Fibroblast of skin of left biceps (primary cell): Measurements from ENCODE around the gene IFI6.

ENCODE experiments used
- DNase-seq, 2 experiments: peaks; one replicate each; pipeline ENCODE4 v3.0.0-alpha.2; 2013; ENCODE audit warnings: low read depth in 2 of 2

IFI6 gene

DNA sequence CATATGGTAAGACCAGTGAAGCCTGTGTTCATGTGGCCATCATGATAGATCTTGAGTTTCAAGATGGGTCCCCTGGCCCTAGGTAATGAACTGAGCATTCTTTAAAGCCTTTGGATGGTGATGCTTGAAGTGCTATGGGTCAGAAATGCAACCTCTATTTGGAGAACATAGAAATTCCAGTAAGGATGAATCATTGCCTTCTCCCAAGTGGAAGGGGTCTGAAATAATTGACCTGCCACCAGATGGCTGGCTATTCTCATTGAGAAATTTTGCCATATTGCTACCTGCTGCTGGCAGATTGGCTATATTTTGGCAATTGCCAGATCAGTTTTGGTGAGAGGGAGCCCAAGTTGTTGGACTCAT lies 739 bp upstream of the IFI6 start:
- no peak for DNase-seq

DNA sequence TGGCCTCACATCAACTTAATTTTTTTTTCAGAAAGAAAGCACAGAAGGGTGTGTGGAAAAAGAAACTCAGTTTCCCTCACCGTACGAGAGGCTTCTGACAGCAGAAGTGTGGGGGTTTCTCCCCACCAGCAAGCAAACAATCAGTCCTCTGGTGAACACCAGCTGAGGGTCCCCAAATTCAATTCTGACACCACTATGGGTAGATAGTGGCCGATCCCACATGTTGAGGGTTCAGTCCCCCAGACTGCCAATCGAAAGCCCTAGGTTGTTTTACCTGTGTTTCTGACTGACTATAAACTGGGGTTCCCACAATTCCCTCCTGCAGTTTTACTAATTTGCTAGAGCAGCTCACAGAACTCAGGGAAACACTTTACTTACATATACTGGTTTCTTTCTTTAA lies 2.1 kb downstream of the IFI6 start:
- DNase-seq: no peak

GRCh38 chr1:27668808-27669723 lies 2.9 kb downstream of the IFI6 start:
- no peak for DNase-seq

GRCh38 chr1:27668121-27668807 lies 3.7 kb downstream of the IFI6 start:
- no peak for DNase-seq

DNA sequence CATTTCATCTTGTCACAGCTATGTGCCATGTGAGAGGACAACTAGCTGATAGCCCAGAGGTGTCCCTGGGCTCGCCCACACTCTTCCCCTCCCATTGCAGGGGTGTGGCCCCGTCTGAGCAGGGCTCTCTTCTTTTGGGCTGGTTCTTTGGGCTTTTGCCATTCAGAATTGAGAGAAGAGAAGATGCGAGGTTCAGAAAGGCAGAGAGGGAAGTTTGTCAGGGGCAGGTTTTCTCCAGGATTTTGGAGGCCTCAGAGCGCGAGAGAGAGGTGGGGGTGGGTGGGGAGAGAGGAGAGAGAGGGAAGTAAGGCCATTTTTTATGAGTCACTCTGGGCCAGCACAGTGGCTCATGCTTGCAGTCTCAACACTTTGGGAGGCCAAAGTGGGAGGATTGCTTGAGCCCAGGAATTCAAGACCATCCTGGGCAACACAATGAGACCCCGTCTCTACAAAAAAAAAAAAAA lies 5.2 kb downstream of the IFI6 start:
- DNase-seq: no peak

DNA sequence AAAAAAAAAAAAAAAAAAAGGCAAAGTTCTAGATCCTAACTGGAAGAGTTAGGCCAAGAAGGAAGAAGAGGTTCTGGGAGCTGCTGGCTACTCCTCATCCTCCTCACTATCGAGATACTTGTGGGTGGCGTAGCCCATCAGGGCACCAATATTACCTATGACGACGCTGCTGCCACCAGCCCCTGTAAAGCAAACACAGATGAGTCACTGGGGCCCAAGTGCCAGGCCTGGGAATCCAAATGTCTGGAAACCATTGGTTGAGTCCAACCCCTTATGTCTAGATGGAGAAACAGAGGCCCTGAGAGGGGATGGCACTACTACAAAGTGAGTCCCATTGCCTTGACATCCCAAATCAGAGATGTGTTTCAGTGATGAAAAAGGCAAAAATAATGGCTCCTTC lies 5.7 kb downstream of the IFI6 start:
- no peak for DNase-seq

GRCh38 chr1:27665016-27665651 lies 6.9 kb downstream of the IFI6 start:
- no peak for DNase-seq

GRCh38 chr1:27664291-27664690 lies 7.7 kb downstream of the IFI6 start:
- DNase-seq: no peak

GRCh38 chr1:27662707-27663393 lies 9.1 kb downstream of the IFI6 start:
- DNase-seq: peak in 1 of 2 experiments; percentile 67

- no peak for DNase-seq
These were observed 9.7 kb downstream of the IFI6 start for GRCh38 chr1:27662261-27662660.

GRCh38 chr1:27661412-27662075 lies 10.4 kb downstream of the IFI6 start:
- no peak for DNase-seq

- DNase-seq: no peak
These were observed 11.6 kb downstream of the IFI6 start for GRCh38 chr1:27660300-27660835.

- no peak for DNase-seq
These were observed 12.3 kb downstream of the IFI6 start for GRCh38 chr1:27659497-27660299.

DNA sequence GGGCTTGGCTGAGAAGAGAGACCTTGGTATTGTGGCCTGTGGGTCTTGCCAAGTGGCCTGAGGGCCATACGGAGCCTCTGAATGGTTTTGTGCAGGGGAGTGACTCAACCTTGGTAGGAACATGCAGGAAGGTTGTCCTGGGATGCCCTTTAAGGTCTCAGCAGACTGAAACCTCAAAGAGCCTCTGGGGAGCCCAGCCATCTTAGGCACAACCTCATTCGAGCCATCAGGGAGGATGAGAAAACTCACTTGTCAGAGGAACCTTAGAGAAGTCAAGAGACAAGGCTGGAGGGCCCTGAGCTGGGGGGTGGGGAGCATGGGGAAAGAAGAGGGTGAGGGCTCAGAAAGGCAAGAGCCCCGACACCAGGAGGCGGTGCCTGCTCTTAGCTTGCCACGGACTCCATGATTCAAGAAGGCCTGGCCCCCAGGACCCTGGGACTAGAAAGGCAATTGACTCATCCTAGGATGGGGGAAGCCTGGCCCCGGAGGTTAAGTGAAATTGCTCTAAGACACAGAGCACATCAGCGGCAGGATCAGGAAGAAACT lies 13.0 kb downstream of the IFI6 start:
- no peak for DNase-seq

- no peak for DNase-seq
These were observed 15.7 kb downstream of the IFI6 start for GRCh38 chr1:27656157-27656893.

GRCh38 chr1:27655151-27655937 lies 16.6 kb downstream of the IFI6 start:
- DNase-seq: no peak

- no peak for DNase-seq
These were observed 19.7 kb downstream of the IFI6 start for GRCh38 chr1:27652111-27652864.
